ENCODE results near the gene ALG8. TPM values are rescaled to one million over a fixed set of nuclear protein-coding genes. Genes with fewer than 3 reads are reported as not detected.
"Not testable (repeated sequence)": the region's sequence is repeated elsewhere in the genome, so short reads cannot be mapped to it uniquely, and the experiment has no call there.

ALG8 gene
- total RNA-seq, 1 donor from 2014 or later: 31.5 TPM

GRCh38 chr11:78061088-78061920 is 78.1 kb downstream of the ALG8 start:
- TF ChIP-seq CTCF (IDR thresholded peaks at IDR 0.05; ENCODE audit: insufficient read depth, low read length, poor library complexity, severe bottlenecking): no peak
- Histone ChIP-seq H3K36me3 (ENCODE audit: control insufficient read depth, insufficient read depth, low read length) (no peaks in the 10 kb centered on the region), H3K27me3 (ENCODE audit: control insufficient read depth, insufficient read depth, low read length) (no peaks in the 10 kb centered on the region), H3K4me3 (ENCODE audit: low read depth, low read length) (no peak overlapping the region)
- no peak for DNase-seq (ENCODE audit: low read depth)

GRCh38 chr11:78060533-78060932 is 78.9 kb downstream of the ALG8 start:
- no peak for DNase-seq (ENCODE audit: low read depth)
- Histone ChIP-seq H3K27me3 (ENCODE audit: control insufficient read depth, insufficient read depth, low read length) (no peaks in the 10 kb centered on the region), H3K36me3 (ENCODE audit: control insufficient read depth, insufficient read depth, low read length) (no peaks in the 10 kb centered on the region), H3K4me3 (ENCODE audit: low read depth, low read length) (no peak overlapping the region)
- no peak for TF ChIP-seq CTCF (IDR thresholded peaks at IDR 0.05; ENCODE audit: insufficient read depth, low read length, poor library complexity, severe bottlenecking)

- H3K27me3 ChIP-seq (ENCODE audit: control insufficient read depth, insufficient read depth, low read length); DNase-seq (ENCODE audit: low read depth); H3K36me3 ChIP-seq (ENCODE audit: control insufficient read depth, insufficient read depth, low read length); H3K4me3 ChIP-seq (ENCODE audit: low read depth, low read length): not testable (repeated sequence)
Observed at GRCh38 chr11:78059749-78060328, 79.6 kb downstream of the ALG8 start.

GRCh38 chr11:78057462-78058055 is 81.9 kb downstream of the ALG8 start:
- no peaks in the 10 kb centered on the region for H3K36me3 ChIP-seq (ENCODE audit: control insufficient read depth, insufficient read depth, low read length)
- H3K27me3 ChIP-seq (ENCODE audit: control insufficient read depth, insufficient read depth, low read length): no peaks in the 10 kb centered on the region
- DNase-seq (ENCODE audit: low read depth): no peak
- no peak overlapping the region for H3K4me3 ChIP-seq (ENCODE audit: low read depth, low read length)
- no peak for TF ChIP-seq CTCF (IDR thresholded peaks at IDR 0.05; ENCODE audit: insufficient read depth, low read length, poor library complexity, severe bottlenecking)

- Histone ChIP-seq H3K27me3 (ENCODE audit: control insufficient read depth, insufficient read depth, low read length) (no peaks in the 10 kb centered on the region), H3K36me3 (ENCODE audit: control insufficient read depth, insufficient read depth, low read length) (no peaks in the 10 kb centered on the region), H3K4me3 (ENCODE audit: low read depth, low read length) (no peak overlapping the region)
- DNase-seq (ENCODE audit: low read depth): no peak
- no peak for TF ChIP-seq CTCF (IDR thresholded peaks at IDR 0.05; ENCODE audit: insufficient read depth, low read length, poor library complexity, severe bottlenecking)
Observed at GRCh38 chr11:78056093-78056492, 83.3 kb downstream of the ALG8 start.

- Histone ChIP-seq H3K27me3 (ENCODE audit: control insufficient read depth, insufficient read depth, low read length) (no peaks in the 10 kb centered on the region), H3K4me3 (ENCODE audit: low read depth, low read length) (no peak overlapping the region), H3K36me3 (ENCODE audit: control insufficient read depth, insufficient read depth, low read length) (no peaks in the 10 kb centered on the region)
- DNase-seq (ENCODE audit: low read depth): no peak
- no peak for TF ChIP-seq CTCF (IDR thresholded peaks at IDR 0.05; ENCODE audit: insufficient read depth, low read length, poor library complexity, severe bottlenecking)
Observed at GRCh38 chr11:78054971-78055370, 84.5 kb downstream of the ALG8 start.

Measured in kidney epithelial cell (primary cell).